H1 (cell line): ENCODE data around the gene CA7. TPM values are rescaled to one million over a fixed set of nuclear protein-coding genes. Genes with fewer than 3 reads are reported as not detected.

ENCODE experiments used
- CTCF ChIA-PET: fragments of 300-600 bp; sonication (Branson Sonifier 250); formaldehyde crosslinking; loops from one replicate; lab custom pipeline; 2021; ENCODE audit not compliant: partially characterized antibody; lab: Charles Lee
- POLR2A ChIA-PET: fragments of 300-600 bp; sonication (Branson Sonifier 250); formaldehyde crosslinking; loops from one replicate; lab custom pipeline; 2021; ENCODE audit warnings: inconsistent platforms; ENCODE audit not compliant: partially characterized antibody; lab: Charles Lee
- DNase-seq, 2 experiments: peaks; one replicate each; pipeline versions ENCODE4 v3.0.0 to v3.0.0-alpha.2; 2010 to 2022; ENCODE audit warnings: low spot score in 2 of 2, low read depth in 1 of 2, mixed read lengths in 1 of 2
- FAIRE-seq: peaks from 2 replicates; lab custom pipeline; 2011; peaks lifted over from hg19 to GRCh38; lab: Jason Lieb, UNC
- H2AFZ ChIP-seq: 2 replicates; pipeline ENCODE4 v1.8.1; 2012; ENCODE audit warnings: low read length, inconsistent platforms
- H2AK5ac ChIP-seq: 2 replicates; pipeline ENCODE4 v1.6.1; 2013; ENCODE audit warnings: low read depth, low read length
- H2BK120ac ChIP-seq: replicated peaks from 2 replicates; pipeline ENCODE3; 2013; ENCODE audit warnings: low read depth, low read length, inconsistent platforms
- H2BK12ac ChIP-seq: 2 replicates; pipeline ENCODE4 v1.6.1; 2013; ENCODE audit warnings: low read depth, low read length
- H2BK15ac ChIP-seq: 2 replicates; pipeline ENCODE4 v1.6.1; 2013; ENCODE audit warnings: low read length
- H2BK20ac ChIP-seq: 2 replicates; pipeline ENCODE4 v1.6.1; 2013; ENCODE audit warnings: low read length
- H2BK5ac ChIP-seq: 2 replicates; pipeline ENCODE4 v1.6.1; 2013; ENCODE audit warnings: low read depth, low read length
- H3K14ac ChIP-seq: 2 replicates; pipeline ENCODE4 v1.6.1; 2013; ENCODE audit warnings: inconsistent platforms; ENCODE audit not compliant: insufficient read length
- H3K18ac ChIP-seq: 2 replicates; pipeline ENCODE4 v1.6.1; 2013; ENCODE audit warnings: low read length; ENCODE audit errors: extremely low read depth
- H3K23ac ChIP-seq: 2 replicates; pipeline ENCODE4 v1.6.1; 2013; ENCODE audit warnings: inconsistent platforms; ENCODE audit not compliant: insufficient read length
- H3K23me2 ChIP-seq: 2 replicates; pipeline ENCODE4 v1.6.1; 2013; ENCODE audit warnings: low read depth, low read length
- H3K27ac ChIP-seq: 2 replicates; pipeline ENCODE4 v1.6.1; 2011; ENCODE audit warnings: low read depth, low read length, inconsistent platforms
- H3K27me3 ChIP-seq, 4 experiments: replicated peaks in 1 of 4; 1 replicate in 1 of 4; 2 replicates in 3 of 4; pipeline versions ENCODE4 v1.6.1 to v1.8.1; 2011 to 2013; ENCODE audit warnings: low read length in 3 of 4, mild to moderate bottlenecking in 3 of 4, inconsistent platforms in 2 of 4, mixed read lengths in 2 of 4, moderate library complexity in 1 of 4; ENCODE audit not compliant: control insufficient read depth in 3 of 4, insufficient read depth in 3 of 4; ENCODE audit errors: extremely low read depth in 1 of 4
- H3K36me3 ChIP-seq, 4 experiments: 2 replicates each; pipeline versions ENCODE4 v1.6.1 to v1.8.1; 2011 to 2013; ENCODE audit warnings: mild to moderate bottlenecking in 4 of 4, low read length in 3 of 4, moderate library complexity in 2 of 4, control low read depth in 1 of 4, inconsistent platforms in 1 of 4; ENCODE audit not compliant: insufficient read depth in 4 of 4, control insufficient read depth in 2 of 4
- H3K4ac ChIP-seq: replicated peaks from 2 replicates; pipeline ENCODE3; 2013; ENCODE audit warnings: low read length, low read depth, mixed read lengths, inconsistent platforms; ENCODE audit not compliant: insufficient read length
- H3K4me1 ChIP-seq, 4 experiments: replicated peaks in 1 of 4; 1 replicate in 1 of 4; 2 replicates in 3 of 4; pipeline versions ENCODE4 v1.6.1 to v1.8.1; 2011 to 2013; ENCODE audit warnings: low read length in 3 of 4, inconsistent platforms in 2 of 4, mixed read lengths in 1 of 4; ENCODE audit not compliant: insufficient read depth in 4 of 4, control insufficient read depth in 3 of 4
- H3K4me2 ChIP-seq, 2 experiments: 2 replicates each; pipeline versions ENCODE4 v1.6.1 to v1.8.1; 2011 to 2013; ENCODE audit warnings: low read depth in 2 of 2, low read length in 2 of 2, control low read depth in 1 of 2, inconsistent platforms in 1 of 2, mild to moderate bottlenecking in 1 of 2; ENCODE audit not compliant: insufficient read depth in 1 of 2
- H3K4me3 ChIP-seq, 4 experiments: fragments of 200-600, 300-600 bp in 1 of 4; sonication (generic), shearing (Covaris generic), sonication (Bioruptor Twin) in 1 of 4; 2 replicates each; pipeline versions ENCODE4 v1.5.1 to v1.8.1; 2011 to 2016; ENCODE audit warnings: low read length in 4 of 4, low read depth in 3 of 4, control low read depth in 2 of 4, inconsistent platforms in 2 of 4, mild to moderate bottlenecking in 2 of 4, mixed read lengths in 1 of 4, moderate library complexity in 1 of 4; ENCODE audit not compliant: insufficient read depth in 2 of 4; ENCODE audit errors: extremely low read depth in 1 of 4
- H3K56ac ChIP-seq: replicated peaks from 2 replicates; pipeline ENCODE3; 2013; ENCODE audit warnings: low read depth, mild to moderate bottlenecking, mixed read lengths, low read length, inconsistent platforms; ENCODE audit not compliant: insufficient read length
- H3K79me1 ChIP-seq: 2 replicates; pipeline ENCODE4 v1.6.1; 2013; ENCODE audit warnings: low read depth, low read length, control low read depth
- H3K79me2 ChIP-seq, 2 experiments: 2 replicates each; pipeline versions ENCODE4 v1.6.1 to v1.8.1; 2012 to 2013; ENCODE audit warnings: low read length in 2 of 2, mild to moderate bottlenecking in 2 of 2, inconsistent platforms in 1 of 2; ENCODE audit not compliant: insufficient read depth in 2 of 2, control insufficient read depth in 1 of 2
- H3K9ac ChIP-seq, 4 experiments: replicated peaks in 1 of 4; 1 replicate in 1 of 4; 2 replicates in 3 of 4; pipeline versions ENCODE4 v1.6.1 to v1.8.1; 2011 to 2013; ENCODE audit warnings: low read depth in 3 of 4, low read length in 3 of 4, control low read depth in 2 of 4, mild to moderate bottlenecking in 2 of 4, moderate library complexity in 2 of 4, inconsistent platforms in 1 of 4; ENCODE audit errors: extremely low read depth in 1 of 4
- H3K9me3 ChIP-seq, 2 experiments: 2 replicates each; pipeline versions ENCODE4 v1.6.1 to v1.8.1; 2012 to 2013; ENCODE audit warnings: mild to moderate bottlenecking in 2 of 2, moderate library complexity in 2 of 2, control low read depth in 1 of 2, inconsistent platforms in 1 of 2, low read depth in 1 of 2, low read length in 1 of 2, mixed read lengths in 1 of 2; ENCODE audit not compliant: insufficient read depth in 2 of 2
- H4K20me1 ChIP-seq, 2 experiments: replicated peaks in 1 of 2; 2 replicates each; pipeline versions ENCODE3 to v1.8.1; 2011 to 2013; ENCODE audit warnings: inconsistent platforms in 2 of 2, low read length in 2 of 2, mild to moderate bottlenecking in 1 of 2; ENCODE audit not compliant: insufficient read depth in 2 of 2, control insufficient read depth in 1 of 2
- H4K5ac ChIP-seq: 2 replicates; pipeline ENCODE4 v1.6.1; 2013; ENCODE audit warnings: low read length, low read depth, mixed read lengths, inconsistent platforms; ENCODE audit not compliant: insufficient read length
- H4K8ac ChIP-seq: 2 replicates; pipeline ENCODE4 v1.8.0; 2013; ENCODE audit warnings: mild to moderate bottlenecking, moderate library complexity, low read length, inconsistent platforms; ENCODE audit not compliant: insufficient read depth; ENCODE audit errors: extremely low read depth
- H4K91ac ChIP-seq: replicated peaks from 2 replicates; pipeline ENCODE3; 2013; ENCODE audit warnings: low read length, mixed read lengths, inconsistent platforms; ENCODE audit not compliant: insufficient read length
- ASH2L ChIP-seq: fragments of 200-600, 300-600 bp; sonication (generic); IDR thresholded peaks from one replicate; pipeline ENCODE4 v1.7.1; 2017; ENCODE audit warnings: low read length
- BACH1 ChIP-seq: IDR thresholded peaks from 2 replicates; pipeline ENCODE4 v1.6.1; 2012; ENCODE audit warnings: low read length, improper control_type of control experiment
- CBX8 ChIP-seq: fragments of 300-800, 300-1000 bp; sonication (generic); IDR thresholded peaks from 2 replicates; pipeline ENCODE4 v1.7.1; 2016; ENCODE audit warnings: low read depth, low read length, borderline replicate concordance
- CEBPB ChIP-seq: IDR thresholded peaks from 2 replicates; pipeline ENCODE4 v1.6.1; 2012; ENCODE audit warnings: low read depth, low read length
- EGR1 ChIP-seq: IDR thresholded peaks from 2 replicates; pipeline ENCODE4 v1.6.1; 2011; ENCODE audit warnings: low read depth, low read length, borderline replicate concordance
- GABPA ChIP-seq: IDR thresholded peaks from 2 replicates; pipeline ENCODE4 v1.6.1; 2011; ENCODE audit warnings: mild to moderate bottlenecking, low read length, moderate library complexity, borderline replicate concordance; ENCODE audit not compliant: insufficient read depth
- JUN ChIP-seq: IDR thresholded peaks from 2 replicates; pipeline ENCODE4 v1.6.1; 2011; ENCODE audit warnings: low read depth, mild to moderate bottlenecking, improper control_type of control experiment, low read length
- JUND ChIP-seq: IDR thresholded peaks from 2 replicates; pipeline ENCODE4 v1.6.1; 2011; ENCODE audit warnings: mild to moderate bottlenecking, improper control_type of control experiment, low read length
- RFX5 ChIP-seq: IDR thresholded peaks from 2 replicates; pipeline ENCODE4 v1.6.1; 2011; ENCODE audit warnings: low read depth, low read length, improper control_type of control experiment, borderline replicate concordance
- SIN3A ChIP-seq, 2 experiments: IDR thresholded peaks in 1 of 2; conservative IDR thresholded peaks in 1 of 2; 2 replicates each; pipeline ENCODE4 v1.6.1; 2011 to 2012; ENCODE audit warnings: low read length in 2 of 2, improper control_type of control experiment in 1 of 2, low read depth in 1 of 2, mild to moderate bottlenecking in 1 of 2
- SP2 ChIP-seq: IDR thresholded peaks from 2 replicates; pipeline ENCODE4 v1.6.1; 2012; ENCODE audit warnings: mild to moderate bottlenecking, low read length, inconsistent platforms
- WGBS, 2 experiments: shearing (Covaris generic) in 1 of 2; methylation state at CpG; one replicate each; pipeline versions ENCODE4 v1.1.6 to v1.1.7; 2013 to 2015; ENCODE audit warnings: low lambda C conversion rate in 2 of 2, mixed read lengths in 2 of 2, inconsistent platforms in 1 of 2, low coverage in 1 of 2, missing lambda C conversion rate in 1 of 2; ENCODE audit not compliant: insufficient replicate concordance in 2 of 2, insufficient coverage in 1 of 2, insufficient read length in 1 of 2; ENCODE audit errors: extremely low coverage in 1 of 2, missing lambda C conversion rate in 1 of 2; 5-methylcytosine and 5-hydroxymethylcytosine counted together
- polyA plus RNA-seq, 7 experiments: library from polyadenylated mRNA; depleted of rRNA in 3 of 7; stranded (reverse) in 5 of 7; unstranded in 2 of 7; fragments of >200 nt in 5 of 7; fragments of 200-250 nt in 2 of 7; gene quantifications; 1 replicate in 5 of 7; 2 replicates in 1 of 7; 4 replicates in 1 of 7; pipeline versions ENCODE4 v1.2.1 to v1.2.3, GENCODE V29; 2011 to 2013; ENCODE audit warnings: missing spikeins in 2 of 7, mixed read lengths in 2 of 7
- total RNA-seq: library from RNA; stranded (reverse); fragmentation: NEBNext Ultra II Directional; extraction: Animal tissue kit (Norgen Biotek cat#: 25700); gene quantifications from 2 replicates; pipeline ENCODE4 v1.2.1, GENCODE V29; 2021
- TF ChIP-seq, protein P1 (sequence below): IDR thresholded peaks from 2 replicates; pipeline ENCODE4 v1.6.1; 2012; ENCODE audit warnings: inconsistent platforms
- TF ChIP-seq, protein P2 (sequence below): IDR thresholded peaks from 2 replicates; pipeline ENCODE4 v1.6.1; 2011; ENCODE audit warnings: low read length, improper control_type of control experiment

The CA7 gene
- total and polyA plus RNA-seq, 2 of the 8 experiments (the other 6 are each of a cell fraction or from before 2014, with no cell fraction given): 1.7 to 2.7 TPM

- WGBS, 2 experiments: 88% methylated on average over 2 of the region's 2 CpGs; no CpG with 5 or more reads in 1 of the 2 experiments
- no peak overlapping the region for H3K18ac ChIP-seq
- no peaks in the 10 kb centered on the region for H3K23me2 ChIP-seq
- H4K91ac ChIP-seq: no peak overlapping the region
- H3K4ac ChIP-seq: no peak overlapping the region
- H2BK15ac ChIP-seq: no peak overlapping the region
- no peak overlapping the region for H2BK120ac ChIP-seq
- POLR2A ChIA-PET: interaction anchor here (1.5 to 2.7 kb wide), 3 partner anchors 10 to 36 kb away, joined by 3 to 7 read pairs (median 6); no protein-coding TSS in a partner anchor
- CTCF ChIA-PET: interaction anchor here (1.3 to 42.0 kb wide), 8 partner anchors 12 to 67 kb away, joined by 3 to 1009 read pairs (median 8); partner anchors contain the start of genes CDH16, CES3, CIAO2B and NAE1
- no peak for DNase-seq
- H4K5ac ChIP-seq: no peak overlapping the region
- no peak overlapping the region for H2BK5ac ChIP-seq
- peaks cover 0 to 2% (median 0%) of the 10 kb centered on the region in 4 experiments; a peak in 1 of 8 replicates for H3K36me3 ChIP-seq
- no peak overlapping the region for H3K4me3 ChIP-seq
- H3K4me1 ChIP-seq: no peaks in the 10 kb centered on the region
- H2AK5ac ChIP-seq: no peak overlapping the region
- no peaks in the 10 kb centered on the region for H3K9me3 ChIP-seq
- no peak overlapping the region for H3K23ac ChIP-seq
- H4K8ac ChIP-seq: no peak overlapping the region
- no peak overlapping the region for H3K56ac ChIP-seq
- no peak overlapping the region for H2AFZ ChIP-seq
- H3K4me2 ChIP-seq: no peak overlapping the region
- no peaks in the 10 kb centered on the region for H3K79me2 ChIP-seq
- H4K20me1 ChIP-seq: peaks cover 4 to 11% of the 10 kb centered on the region in 2 experiments
- H3K27me3 ChIP-seq: no peaks in the 10 kb centered on the region; a peak in 1 of 7 replicates
- no peak for FAIRE-seq
- no peak overlapping the region for H2BK12ac ChIP-seq
- no peak overlapping the region for H3K27ac ChIP-seq
- H2BK20ac ChIP-seq: no peak overlapping the region
- no peak overlapping the region for H3K9ac ChIP-seq
- no peak overlapping the region for H3K14ac ChIP-seq
- H3K79me1 ChIP-seq: no peaks in the 10 kb centered on the region
- TF ChIP-seq JUND (no peak), SIN3A (conservative IDR thresholded peaks at IDR 0.05 in 1 of 2, IDR thresholded peaks at IDR 0.05 in 1 of 2; ENCODE audit: low read depth in 1 of 2, low read length in 2 of 2) (no peak), SP2 (no peak), RFX5 (no peak), CEBPB (no peak), JUN (no peak), ASH2L (no peak), BACH1 (no peak), CBX8 (no peak), EGR1 (no peak), GABPA (no peak)
- TF ChIP-seq, protein P1, sequence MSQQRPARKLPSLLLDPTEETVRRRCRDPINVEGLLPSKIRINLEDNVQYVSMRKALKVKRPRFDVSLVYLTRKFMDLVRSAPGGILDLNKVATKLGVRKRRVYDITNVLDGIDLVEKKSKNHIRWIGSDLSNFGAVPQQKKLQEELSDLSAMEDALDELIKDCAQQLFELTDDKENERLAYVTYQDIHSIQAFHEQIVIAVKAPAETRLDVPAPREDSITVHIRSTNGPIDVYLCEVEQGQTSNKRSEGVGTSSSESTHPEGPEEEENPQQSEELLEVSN: no peak
- TF ChIP-seq, protein P2, sequence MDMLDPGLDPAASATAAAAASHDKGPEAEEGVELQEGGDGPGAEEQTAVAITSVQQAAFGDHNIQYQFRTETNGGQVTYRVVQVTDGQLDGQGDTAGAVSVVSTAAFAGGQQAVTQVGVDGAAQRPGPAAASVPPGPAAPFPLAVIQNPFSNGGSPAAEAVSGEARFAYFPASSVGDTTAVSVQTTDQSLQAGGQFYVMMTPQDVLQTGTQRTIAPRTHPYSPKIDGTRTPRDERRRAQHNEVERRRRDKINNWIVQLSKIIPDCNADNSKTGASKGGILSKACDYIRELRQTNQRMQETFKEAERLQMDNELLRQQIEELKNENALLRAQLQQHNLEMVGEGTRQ: no peak
Measured at GRCh38 chr16:66894055-66894454, 49.8 kb downstream of the CA7 start.
